ENCODE results near the gene DDX51. TPM values are rescaled to one million over a fixed set of nuclear protein-coding genes. Genes with fewer than 3 reads are reported as not detected.

DDX51 gene
- total and polyA plus RNA-seq, 2 of the 13 experiments (the other 11 are each of a cell fraction or from before 2014, with no cell fraction given), result 10.1 TPM

DNA sequence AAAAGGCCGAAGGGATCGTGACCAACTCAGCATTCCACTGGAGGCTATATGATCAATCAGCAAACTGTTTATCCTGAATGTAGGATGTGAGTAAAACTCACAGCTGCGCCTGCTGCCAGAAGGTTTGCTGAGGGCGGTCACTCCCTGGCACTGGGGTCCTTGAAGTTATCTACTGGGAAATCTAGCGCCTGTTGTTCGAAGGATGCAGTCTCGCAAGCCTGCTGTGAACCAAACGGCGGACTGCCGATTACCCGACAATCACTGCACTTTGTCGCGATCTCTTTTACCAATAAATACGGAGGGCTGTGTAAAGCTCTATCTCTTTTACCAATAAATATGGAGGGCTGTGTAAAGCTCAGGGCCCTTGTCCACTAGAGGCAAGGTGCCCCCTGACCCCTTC lies 12.9 kb downstream of the DDX51 start:
- no peaks in the 10 kb centered on the region for H3K4me1 ChIP-seq (ENCODE audit: insufficient read depth, low read length)
- H2AFZ ChIP-seq (ENCODE audit: low read length), result no peak overlapping the region
- no peak for ATAC-seq
- ChIA-PET CTCF (ENCODE audit: low intra/inter-chr PET ratio, low total read pairs) (no interaction called here), POLR2A (no interaction called here)
- TF ChIP-seq BORCS8-MEF2B (CRISPR knock-in tag; IDR thresholded peaks at IDR 0.05), result no peak
- no peak for TF ChIP-seq KLF15 (CRISPR knock-in tag; IDR thresholded peaks at IDR 0.05; ENCODE audit: borderline replicate concordance)
- no peak for TF ChIP-seq ZNF263 (CRISPR knock-in tag; IDR thresholded peaks at IDR 0.05)
- TF ChIP-seq, protein P1, sequence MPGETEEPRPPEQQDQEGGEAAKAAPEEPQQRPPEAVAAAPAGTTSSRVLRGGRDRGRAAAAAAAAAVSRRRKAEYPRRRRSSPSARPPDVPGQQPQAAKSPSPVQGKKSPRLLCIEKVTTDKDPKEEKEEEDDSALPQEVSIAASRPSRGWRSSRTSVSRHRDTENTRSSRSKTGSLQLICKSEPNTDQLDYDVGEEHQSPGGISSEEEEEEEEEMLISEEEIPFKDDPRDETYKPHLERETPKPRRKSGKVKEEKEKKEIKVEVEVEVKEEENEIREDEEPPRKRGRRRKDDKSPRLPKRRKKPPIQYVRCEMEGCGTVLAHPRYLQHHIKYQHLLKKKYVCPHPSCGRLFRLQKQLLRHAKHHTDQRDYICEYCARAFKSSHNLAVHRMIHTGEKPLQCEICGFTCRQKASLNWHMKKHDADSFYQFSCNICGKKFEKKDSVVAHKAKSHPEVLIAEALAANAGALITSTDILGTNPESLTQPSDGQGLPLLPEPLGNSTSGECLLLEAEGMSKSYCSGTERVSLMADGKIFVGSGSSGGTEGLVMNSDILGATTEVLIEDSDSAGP (CRISPR knock-in tag; IDR thresholded peaks at IDR 0.05; ENCODE audit: borderline replicate concordance), result no peak
- no peak for TF ChIP-seq FOXP1 (IDR thresholded peaks at IDR 0.05)
- TF ChIP-seq FOXP1 (CRISPR knock-in tag; IDR thresholded peaks at IDR 0.05), result no peak
- no peak for TF ChIP-seq KDM4B (CRISPR knock-in tag; IDR thresholded peaks at IDR 0.05)
- TF ChIP-seq ZBTB21 (CRISPR knock-in tag; IDR thresholded peaks at IDR 0.05), result no peak
- no peak for TF ChIP-seq ZNF749 (CRISPR knock-in tag; IDR thresholded peaks at IDR 0.05; ENCODE audit: borderline replicate concordance)
- TF ChIP-seq CHCHD3 (CRISPR knock-in tag; IDR thresholded peaks at IDR 0.05), result no peak
- TF ChIP-seq, protein P2, sequence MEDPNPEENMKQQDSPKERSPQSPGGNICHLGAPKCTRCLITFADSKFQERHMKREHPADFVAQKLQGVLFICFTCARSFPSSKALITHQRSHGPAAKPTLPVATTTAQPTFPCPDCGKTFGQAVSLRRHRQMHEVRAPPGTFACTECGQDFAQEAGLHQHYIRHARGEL (CRISPR knock-in tag; IDR thresholded peaks at IDR 0.05), result no peak
- TF ChIP-seq, protein P3, sequence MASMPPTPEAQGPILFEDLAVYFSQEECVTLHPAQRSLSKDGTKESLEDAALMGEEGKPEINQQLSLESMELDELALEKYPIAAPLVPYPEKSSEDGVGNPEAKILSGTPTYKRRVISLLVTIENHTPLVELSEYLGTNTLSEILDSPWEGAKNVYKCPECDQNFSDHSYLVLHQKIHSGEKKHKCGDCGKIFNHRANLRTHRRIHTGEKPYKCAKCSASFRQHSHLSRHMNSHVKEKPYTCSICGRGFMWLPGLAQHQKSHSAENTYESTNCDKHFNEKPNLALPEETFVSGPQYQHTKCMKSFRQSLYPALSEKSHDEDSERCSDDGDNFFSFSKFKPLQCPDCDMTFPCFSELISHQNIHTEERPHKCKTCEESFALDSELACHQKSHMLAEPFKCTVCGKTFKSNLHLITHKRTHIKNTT (CRISPR knock-in tag; IDR thresholded peaks at IDR 0.05), result no peak
- no peak for TF ChIP-seq PHB2 (IDR thresholded peaks at IDR 0.05; ENCODE audit: partially characterized antibody)
- TF ChIP-seq ZNF430 (CRISPR knock-in tag; IDR thresholded peaks at IDR 0.05), result no peak
- TF ChIP-seq, protein P4, sequence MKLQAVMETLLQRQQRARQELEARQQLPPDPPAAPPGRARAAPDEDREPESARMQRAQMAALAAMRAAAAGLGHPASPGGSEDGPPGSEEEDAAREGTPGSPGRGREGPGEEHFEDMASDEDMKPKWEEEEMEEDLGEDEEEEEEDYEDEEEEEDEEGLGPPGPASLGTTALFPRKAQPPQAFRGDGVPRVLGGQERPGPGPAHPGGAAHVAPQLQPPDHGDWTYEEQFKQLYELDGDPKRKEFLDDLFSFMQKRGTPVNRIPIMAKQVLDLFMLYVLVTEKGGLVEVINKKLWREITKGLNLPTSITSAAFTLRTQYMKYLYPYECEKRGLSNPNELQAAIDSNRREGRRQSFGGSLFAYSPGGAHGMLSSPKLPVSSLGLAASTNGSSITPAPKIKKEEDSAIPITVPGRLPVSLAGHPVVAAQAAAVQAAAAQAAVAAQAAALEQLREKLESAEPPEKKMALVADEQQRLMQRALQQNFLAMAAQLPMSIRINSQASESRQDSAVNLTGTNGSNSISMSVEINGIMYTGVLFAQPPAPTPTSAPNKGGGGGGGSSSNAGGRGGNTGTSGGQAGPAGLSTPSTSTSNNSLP (IDR thresholded peaks at IDR 0.05; ENCODE audit: low read depth, low read length), result no peak
- no peak for TF ChIP-seq KLF9 (CRISPR knock-in tag; IDR thresholded peaks at IDR 0.05; ENCODE audit: low read depth)
- TF ChIP-seq SUZ12 (IDR thresholded peaks at IDR 0.05; ENCODE audit: low read depth, low read length), result no peak
- TF ChIP-seq AGO2 (optimal IDR thresholded peaks at IDR 0.05; ENCODE audit: low read depth, low read length), result no peak
- no peak for TF ChIP-seq MAFK (conservative IDR thresholded peaks at IDR 0.05 in 1 of 2, IDR thresholded peaks at IDR 0.05 in 1 of 2; ENCODE audit: low read length in 2 of 2)
- no peak for TF ChIP-seq TRIM24 (CRISPR knock-in tag; IDR thresholded peaks at IDR 0.05)
- no peak overlapping the region for H3K9ac ChIP-seq (ENCODE audit: insufficient read depth, low read depth, low read length)
- peaks cover 8 to 19% of the 10 kb centered on the region in 2 experiments; a peak in 4 of 5 replicates for H3K36me3 ChIP-seq (replicated peaks in 1 of 2; ENCODE audit: control insufficient read depth in 1 of 2, insufficient read depth in 2 of 2, low read length in 2 of 2)
- no peaks in the 10 kb centered on the region for H3K79me2 ChIP-seq (ENCODE audit: insufficient read depth, low read length)
- 94% methylated on average over 14 of the region's 14 CpGs for WGBS (ENCODE audit: low lambda C conversion rate)
- H4K20me1 ChIP-seq (ENCODE audit: insufficient read depth, low read length), result no peaks in the 10 kb centered on the region
- intact Hi-C loops (cut with micrococcal nuclease; ENCODE audit: unreplicated experiment) (no loop called here), in situ Hi-C loops (cut with HindIII; ENCODE audit: extremely low pct_ligation_motif_present, low pct_unique_long_range_greater_than_20kb) (no loop called here)
- no peaks in the 10 kb centered on the region for H3K27me3 ChIP-seq (ENCODE audit: control insufficient read depth in 1 of 2, insufficient read depth in 2 of 2, low read length in 2 of 2)
- no peak overlapping the region for H3K27ac ChIP-seq (ENCODE audit: extremely low read length, insufficient read depth, low read length)
- no peak overlapping the region for H3K4me3 ChIP-seq (replicated peaks in 1 of 3; ENCODE audit: insufficient read depth in 1 of 3, low read depth in 2 of 3, low read length in 3 of 3)
- H3K4me2 ChIP-seq (ENCODE audit: low read depth, low read length), result no peak overlapping the region
- FAIRE-seq, result no peak
- no peak for DNase-seq (ENCODE audit: low spot score)
- BruUV-seq (replicated peaks), result no TSS peak
- no peaks in the 10 kb centered on the region for H3K9me3 ChIP-seq (ENCODE audit: low read length)
